C4-2B (cell line): ENCODE measurements around the gene EZR.

Source experiments
- H3K27ac ChIP-seq: fragments of 450-650 bp; 2 replicates; pipeline ENCODE4 v1.5.1; 2017
- CTCF ChIP-seq: fragments of 450-650 bp; conservative IDR thresholded peaks from 2 replicates; pipeline ENCODE4 v1.5.1; 2017; ENCODE audit warnings: mild to moderate bottlenecking
- ZFX ChIP-seq: fragments of 450-650 bp; IDR thresholded peaks from 2 replicates; pipeline ENCODE4 v1.6.1; 2017

The EZR gene

DNA sequence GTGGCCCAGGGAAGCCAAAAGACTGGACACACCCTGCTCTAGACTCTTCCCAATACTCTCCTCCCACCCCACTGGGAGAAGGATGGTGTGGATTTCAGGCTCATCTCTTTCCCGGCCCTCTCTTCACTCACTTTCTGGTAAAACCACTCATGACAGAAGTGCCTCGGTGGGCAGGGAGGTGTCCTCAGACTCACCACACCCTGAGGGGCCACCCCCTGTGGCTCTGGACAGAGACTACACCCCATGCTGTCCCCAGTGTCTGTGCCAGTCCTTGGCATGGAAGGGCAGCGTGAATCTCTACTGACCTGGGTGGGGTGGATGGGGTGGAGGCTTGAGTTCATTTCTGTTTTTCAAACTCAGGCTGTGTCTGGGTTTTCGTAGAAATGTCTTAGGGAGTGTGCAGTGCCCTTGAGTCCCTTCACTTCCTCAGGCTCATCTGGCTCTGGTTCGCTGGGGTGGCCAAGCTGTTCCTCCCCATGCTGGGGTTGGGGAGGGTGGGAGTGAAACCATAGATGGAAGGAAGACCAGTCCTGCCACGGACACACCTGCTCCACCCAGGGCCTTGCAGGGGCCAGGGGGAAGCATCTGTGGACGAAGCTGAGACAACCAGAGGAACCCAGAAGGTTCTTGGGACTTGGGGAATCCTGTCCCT, 59.1 kb downstream of the EZR start:
- TF ChIP-seq CTCF = no peak
- no peak for TF ChIP-seq ZFX
- no peak overlapping the region for H3K27ac ChIP-seq

DNA sequence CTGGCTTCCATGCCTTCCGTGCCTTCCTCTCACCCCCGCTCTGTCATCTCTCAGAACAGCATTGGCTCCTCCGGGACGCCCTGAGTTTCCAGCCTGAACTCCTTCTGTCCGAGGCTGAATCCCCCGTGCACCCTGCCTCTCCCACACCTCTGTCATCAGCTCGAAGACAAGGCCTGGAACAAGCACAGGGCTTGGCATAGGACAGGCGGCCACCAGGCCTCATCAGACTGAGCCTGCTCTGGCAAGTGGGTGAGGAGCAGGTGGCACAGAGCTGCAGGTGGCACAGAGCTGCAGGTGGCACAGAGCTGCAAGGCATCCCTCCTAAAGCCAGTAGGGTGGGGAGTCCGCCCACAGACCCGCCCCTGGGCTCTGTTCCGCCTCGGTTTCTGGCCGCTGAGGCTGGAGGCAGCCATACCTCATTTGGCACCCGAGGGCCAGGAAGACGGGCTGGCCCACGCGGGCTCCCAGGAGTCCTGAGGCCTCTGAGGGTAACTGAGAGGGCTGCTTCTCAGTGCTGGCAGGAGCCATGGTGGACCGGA, 60.2 kb downstream of the EZR start:
- TF ChIP-seq ZFX (no peak), CTCF (no peak)
- H3K27ac ChIP-seq = no peak overlapping the region

GRCh38 chr6:158758451-158758860, 60.7 kb downstream of the EZR start:
- no peak overlapping the region for H3K27ac ChIP-seq

DNA sequence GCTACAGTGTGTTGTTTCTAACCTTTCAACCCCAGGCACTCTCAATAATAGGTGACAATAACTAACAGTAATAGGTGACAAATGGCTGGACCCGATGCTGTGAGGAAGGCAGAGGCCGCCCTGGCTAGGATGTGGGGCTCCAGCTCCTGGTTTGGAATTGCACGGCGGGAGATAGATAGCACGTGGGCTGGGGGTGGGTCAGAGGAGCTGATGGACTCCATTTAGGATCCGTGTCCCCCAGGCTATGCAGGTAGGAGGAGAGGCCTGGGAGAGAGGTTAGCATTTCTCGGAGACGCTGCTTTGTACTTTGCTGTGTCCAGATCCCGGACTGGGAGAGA, 61.4 kb downstream of the EZR start:
- no peak for TF ChIP-seq ZFX
- TF ChIP-seq CTCF = no peak
- no peak overlapping the region for H3K27ac ChIP-seq

More at GRCh38 chr6:158758451-158758860, 60.7 kb downstream of the EZR start:
- TF ChIP-seq ZFX (no peak), CTCF (no peak)

DNA sequence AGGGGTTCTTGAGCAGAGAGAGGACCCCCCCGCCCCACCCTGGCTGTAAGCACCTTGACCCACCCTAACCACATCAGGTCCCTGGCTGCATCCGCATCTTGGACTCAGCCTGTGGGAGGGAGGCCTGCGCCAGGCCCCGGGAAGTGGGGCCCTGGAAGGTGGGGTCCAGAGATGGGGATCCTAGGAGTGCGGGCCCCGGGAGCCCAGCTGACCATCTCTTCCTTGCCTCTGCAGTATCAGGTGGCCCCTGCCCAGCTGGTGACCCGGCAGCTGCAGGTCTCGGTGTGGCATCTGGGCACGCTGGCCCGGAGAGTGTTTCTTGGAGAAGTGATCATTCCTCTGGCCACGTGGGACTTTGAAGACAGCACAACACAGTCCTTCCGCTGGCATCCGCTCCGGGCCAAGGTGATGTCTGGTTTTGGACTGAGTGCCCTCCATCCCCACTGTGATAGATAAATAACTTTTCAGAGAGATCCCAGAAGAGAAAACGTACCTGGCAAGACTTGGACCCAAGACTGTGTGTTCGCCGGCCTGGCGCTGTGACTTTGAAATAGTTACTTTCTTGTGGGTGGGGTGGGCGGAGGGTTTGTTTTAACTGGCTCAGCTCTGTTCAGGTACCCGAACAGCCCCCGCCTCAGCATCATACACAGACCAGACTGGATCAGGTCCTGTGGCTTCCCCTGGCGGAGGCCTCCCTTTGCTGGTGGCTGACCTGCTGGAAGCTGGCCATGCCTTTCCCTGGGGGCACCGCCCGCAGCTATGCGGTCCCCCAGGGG, 62.0 kb downstream of the EZR start:
- no peak overlapping the region for H3K27ac ChIP-seq
- TF ChIP-seq ZFX (no peak), CTCF (no peak)

DNA sequence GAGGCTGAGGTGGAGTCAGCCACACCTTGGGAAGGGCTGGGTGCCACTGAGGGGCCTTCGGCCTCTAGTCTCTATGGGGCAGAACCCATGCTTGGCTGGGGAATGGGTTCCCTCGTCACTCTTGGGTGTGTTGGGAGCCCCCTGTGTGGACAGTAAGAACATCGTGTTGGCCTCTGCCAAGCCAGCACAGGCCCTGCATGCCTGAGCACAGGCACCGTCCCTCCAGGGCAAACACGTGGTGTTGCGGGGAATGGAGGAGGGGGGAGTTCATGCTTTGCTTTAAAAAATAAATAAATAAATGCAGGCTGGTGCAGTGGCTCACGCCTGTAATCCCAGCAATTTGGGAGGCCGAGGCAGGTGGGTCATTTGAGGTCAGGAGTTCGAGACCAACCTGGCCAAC, 63.0 kb downstream of the EZR start:
- no peak overlapping the region for H3K27ac ChIP-seq
- TF ChIP-seq CTCF (no peak), ZFX (no peak)

- H3K27ac ChIP-seq = no peak overlapping the region
- TF ChIP-seq ZFX (no peak), CTCF (no peak)
These were observed 63.5 kb downstream of the EZR start for GRCh38 chr6:158755636-158756035.
